ENCODE measurements around the gene RASGEF1C.
A peak's percentile ranks its signal among the peaks of the same experiment; 100 is the strongest.

Gene RASGEF1C

GRCh38 chr5:180136630-180137381 is 72.2 kb downstream of the RASGEF1C start:
- H3K4me3 ChIP-seq (ENCODE audit: low read depth, low read length), result no peak overlapping the region
- DNase-seq (ENCODE audit: low read depth), result no peak
- TF ChIP-seq CTCF (IDR thresholded peaks at IDR 0.05; ENCODE audit: control insufficient read depth, extremely low read depth, insufficient read depth), result no peak

GRCh38 chr5:180135967-180136629 is 72.9 kb downstream of the RASGEF1C start:
- no peak for TF ChIP-seq CTCF (IDR thresholded peaks at IDR 0.05; ENCODE audit: control insufficient read depth, extremely low read depth, insufficient read depth)
- H3K4me3 ChIP-seq (ENCODE audit: low read depth, low read length), result no peak overlapping the region
- DNase-seq (ENCODE audit: low read depth), result no peak

GRCh38 chr5:180135128-180135955 is 73.7 kb downstream of the RASGEF1C start:
- DNase-seq (ENCODE audit: low read depth), result no peak
- no peak for TF ChIP-seq CTCF (IDR thresholded peaks at IDR 0.05; ENCODE audit: control insufficient read depth, extremely low read depth, insufficient read depth)

GRCh38 chr5:180133971-180134508 is 75.0 kb downstream of the RASGEF1C start:
- no peak overlapping the region for H3K4me3 ChIP-seq (ENCODE audit: low read depth, low read length)
- TF ChIP-seq CTCF (IDR thresholded peaks at IDR 0.05; ENCODE audit: control insufficient read depth, extremely low read depth, insufficient read depth), result no peak
- DNase-seq (ENCODE audit: low read depth), result no peak

More at GRCh38 chr5:180135128-180135955, 73.7 kb downstream of the RASGEF1C start:
- H3K4me3 ChIP-seq (ENCODE audit: low read depth, low read length), result no peak overlapping the region

- DNase-seq (ENCODE audit: low read depth), result peak; percentile 25
- no peak for TF ChIP-seq CTCF (IDR thresholded peaks at IDR 0.05; ENCODE audit: control insufficient read depth, extremely low read depth, insufficient read depth)
- H3K4me3 ChIP-seq (ENCODE audit: low read depth, low read length), result no peak overlapping the region
Measured at GRCh38 chr5:180133551-180133950, 75.5 kb downstream of the RASGEF1C start.

GRCh38 chr5:180133060-180133459 is 76.0 kb downstream of the RASGEF1C start:
- DNase-seq (ENCODE audit: low read depth), result no peak
- no peak overlapping the region for H3K4me3 ChIP-seq (ENCODE audit: low read depth, low read length)
- no peak for TF ChIP-seq CTCF (IDR thresholded peaks at IDR 0.05; ENCODE audit: control insufficient read depth, extremely low read depth, insufficient read depth)

Measured in LNCaP clone FGC (cell line).